ENCODE measurements around the gene CDH22. TPM values are rescaled to one million over a fixed set of nuclear protein-coding genes. Genes with fewer than 3 reads are reported as not detected.

The CDH22 gene, protein sequence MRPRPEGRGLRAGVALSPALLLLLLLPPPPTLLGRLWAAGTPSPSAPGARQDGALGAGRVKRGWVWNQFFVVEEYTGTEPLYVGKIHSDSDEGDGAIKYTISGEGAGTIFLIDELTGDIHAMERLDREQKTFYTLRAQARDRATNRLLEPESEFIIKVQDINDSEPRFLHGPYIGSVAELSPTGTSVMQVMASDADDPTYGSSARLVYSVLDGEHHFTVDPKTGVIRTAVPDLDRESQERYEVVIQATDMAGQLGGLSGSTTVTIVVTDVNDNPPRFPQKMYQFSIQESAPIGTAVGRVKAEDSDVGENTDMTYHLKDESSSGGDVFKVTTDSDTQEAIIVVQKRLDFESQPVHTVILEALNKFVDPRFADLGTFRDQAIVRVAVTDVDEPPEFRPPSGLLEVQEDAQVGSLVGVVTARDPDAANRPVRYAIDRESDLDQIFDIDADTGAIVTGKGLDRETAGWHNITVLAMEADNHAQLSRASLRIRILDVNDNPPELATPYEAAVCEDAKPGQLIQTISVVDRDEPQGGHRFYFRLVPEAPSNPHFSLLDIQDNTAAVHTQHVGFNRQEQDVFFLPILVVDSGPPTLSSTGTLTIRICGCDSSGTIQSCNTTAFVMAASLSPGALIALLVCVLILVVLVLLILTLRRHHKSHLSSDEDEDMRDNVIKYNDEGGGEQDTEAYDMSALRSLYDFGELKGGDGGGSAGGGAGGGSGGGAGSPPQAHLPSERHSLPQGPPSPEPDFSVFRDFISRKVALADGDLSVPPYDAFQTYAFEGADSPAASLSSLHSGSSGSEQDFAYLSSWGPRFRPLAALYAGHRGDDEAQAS
- not detected in 2 replicates for total RNA-seq (2014; rRNA removed; shearing (Covaris generic))

DNA sequence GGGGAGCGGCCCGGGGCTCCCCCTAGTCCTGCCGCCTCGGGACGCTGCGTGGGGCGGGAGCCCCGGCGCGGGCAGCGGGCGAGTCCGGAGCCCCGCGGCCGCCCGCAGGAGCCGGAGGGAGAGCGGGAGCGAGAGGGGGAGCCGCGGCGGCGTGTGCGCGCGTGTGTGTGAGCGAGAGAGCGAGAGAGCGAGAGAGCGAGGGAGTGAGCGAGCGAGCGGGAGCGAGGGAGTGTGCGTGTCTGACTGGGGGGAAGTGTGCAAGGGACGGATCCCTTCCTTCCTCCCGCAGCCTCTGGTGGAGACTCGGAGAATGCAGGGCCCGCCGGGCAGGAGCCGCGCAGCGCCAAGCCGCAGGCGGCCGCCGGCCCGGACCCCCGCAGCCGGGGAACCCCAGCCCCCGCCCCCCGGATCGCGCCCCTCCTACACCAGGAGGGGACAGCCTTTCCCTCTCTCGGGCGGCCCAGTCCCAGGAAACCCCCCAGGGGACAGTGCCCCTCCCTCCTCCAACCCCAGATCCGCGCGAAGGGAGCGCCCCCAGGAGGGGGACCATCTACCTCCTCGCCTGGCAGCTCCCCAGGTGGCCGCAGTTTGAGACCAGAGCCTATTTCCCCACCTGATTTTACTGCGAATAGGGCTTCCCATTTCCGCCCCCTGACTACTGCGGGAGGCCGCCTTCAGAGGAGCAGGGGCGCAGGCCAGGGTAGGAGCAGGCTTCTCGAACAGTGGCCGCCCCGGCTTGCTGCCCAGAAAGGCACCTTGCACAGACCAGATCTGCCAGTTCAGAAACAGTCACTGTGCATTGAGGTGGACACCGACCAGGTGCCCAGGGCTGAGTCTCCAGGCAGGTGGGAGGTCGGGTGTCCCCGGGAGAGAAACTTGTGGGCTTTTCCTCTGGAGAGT lies at the start of gene CDH22:
Gene CDH22, minus strand, starts transcription at position 241 of the 900 bp plus-strand sequence. CDS start 57,204 bp downstream, outside the sequence.

Other genes with a start within 250 kb of the CDH22 start
- gene NCOA5, start 218.5 kb downstream of the CDH22 start, total RNA-seq (2014; rRNA removed; shearing (Covaris generic)) = 20.6 and 21.6 TPM in 2 replicates
- 5.4 and 6.1 TPM in 2 replicates for gene CD40, start 190.2 kb downstream of the CDH22 start, total RNA-seq (2014; rRNA removed; shearing (Covaris generic))
- gene ELMO2, start 98.1 kb upstream of the CDH22 start, total RNA-seq (2014; rRNA removed; shearing (Covaris generic)) = 23.3 and 27.2 TPM in 2 replicates
- gene ZNF334, start 205.1 kb upstream of the CDH22 start, total RNA-seq (2014; rRNA removed; shearing (Covaris generic)) = 2.4 and 4.0 TPM in 2 replicates
- gene OCSTAMP, start 242.2 kb upstream of the CDH22 start, total RNA-seq (2014; rRNA removed; shearing (Covaris generic)) = not detected in 2 replicates

Measured in A375 (cell line).